Loucy (cell line): ENCODE results near the gene CUEDC1.

ENCODE experiments used
- CTCF ChIP-seq: fragments of 200-600 bp; sonication (generic); conservative IDR thresholded peaks from 2 replicates; pipeline ENCODE4 v1.5.1; 2014; ENCODE audit warnings: mild to moderate bottlenecking, antibody characterized with exemption, low read length
- EZH2phosphoT487 ChIP-seq: fragments of 200-600 bp; IDR thresholded peaks from 2 replicates; pipeline ENCODE4 v1.6.1; 2018; ENCODE audit warnings: antibody characterized with exemption, mild to moderate bottlenecking, moderate library complexity, borderline replicate concordance

- TF ChIP-seq CTCF, result no peak
- no peak for TF ChIP-seq EZH2phosphoT487
These were observed 31.8 kb upstream of the CUEDC1 start for GRCh38 chr17:57986841-57987580.
